ENCODE data around the gene KRTAP10-3.

GRCh38 chr21:44527983-44528633 lies 30.5 kb downstream of the KRTAP10-3 start:
- TF ChIP-seq CTCF (IDR thresholded peaks at IDR 0.05) (no peak), ZFX (IDR thresholded peaks at IDR 0.05; ENCODE audit: borderline replicate concordance) (no peak)
